ENCODE data around the gene MAP3K19. TPM values are rescaled to one million over a fixed set of nuclear protein-coding genes. Genes with fewer than 3 reads are reported as not detected.

MAP3K19 gene
- total RNA-seq, 2 donors from 2014 or later, result not detected

GRCh38 chr2:134926231-134926931 is 120.9 kb downstream of the MAP3K19 start:
- 93 to 95% methylated on average over 2 to 3 of the region's 3 CpGs for WGBS, 2 experiments (ENCODE audit: insufficient coverage in 1 of 2, insufficient read length in 1 of 2)
- DNase-seq, result no peak
- Mint-ChIP-seq H3K4me1 (peaks cover 15% of the 10 kb centered on the region), H3K27me3 (ENCODE audit: insufficient read depth) (no peaks in the 10 kb centered on the region), H3K36me3 (ENCODE audit: low read depth) (peaks cover 13% of the 10 kb centered on the region), H3K27ac (peak overlapping the region; percentile 60), H3K4me3 (no peak overlapping the region), H3K9me3 (no peaks in the 10 kb centered on the region)
- Histone ChIP-seq H3K27ac (ENCODE audit: low read depth, low read length) (no peak overlapping the region), H3K27me3 (ENCODE audit: control insufficient read depth, insufficient read depth, low read length, poor library complexity, severe bottlenecking) (no peaks in the 10 kb centered on the region), H3K9ac (ENCODE audit: extremely low read depth, low read length, poor library complexity, severe bottlenecking) (no peak overlapping the region), H3K4me3 (ENCODE audit: low read length) (no peak overlapping the region), H3K36me3 (ENCODE audit: control insufficient read depth, insufficient read depth, low read length) (peaks cover 52% of the 10 kb centered on the region), H3K4me1 (ENCODE audit: control insufficient read depth, insufficient read depth, low read length) (no peaks in the 10 kb centered on the region), H3K9me3 (ENCODE audit: control insufficient read depth, low read length) (no peaks in the 10 kb centered on the region)
- TF ChIP-seq CTCF (conservative IDR thresholded peaks at IDR 0.05), result no peak

- no peak for DNase-seq
- Mint-ChIP-seq H3K27ac (peak overlapping the region; percentile 24), H3K36me3 (ENCODE audit: low read depth) (peaks cover 16% of the 10 kb centered on the region), H3K4me1 (peaks cover 17% of the 10 kb centered on the region), H3K27me3 (ENCODE audit: insufficient read depth) (no peaks in the 10 kb centered on the region), H3K4me3 (no peak overlapping the region), H3K9me3 (no peaks in the 10 kb centered on the region)
- no peaks in the 10 kb centered on the region for H3K27me3 ChIP-seq (ENCODE audit: control insufficient read depth, insufficient read depth, low read length, poor library complexity, severe bottlenecking)
- H3K27ac ChIP-seq (ENCODE audit: low read depth, low read length), result no peak overlapping the region
- H3K4me3 ChIP-seq (ENCODE audit: low read length), result no peak overlapping the region
- no peak overlapping the region for H3K9ac ChIP-seq (ENCODE audit: extremely low read depth, low read length, poor library complexity, severe bottlenecking)
- TF ChIP-seq CTCF (conservative IDR thresholded peaks at IDR 0.05), result no peak
- 100% methylated on average over 1 of the region's 1 CpG; no CpG with 5 or more reads in 1 of the 2 experiments for WGBS, 2 experiments (ENCODE audit: insufficient coverage in 1 of 2, insufficient read length in 1 of 2)
- peaks cover 51% of the 10 kb centered on the region for H3K36me3 ChIP-seq (ENCODE audit: control insufficient read depth, insufficient read depth, low read length)
- no peaks in the 10 kb centered on the region for H3K4me1 ChIP-seq (ENCODE audit: control insufficient read depth, insufficient read depth, low read length)
- no peaks in the 10 kb centered on the region for H3K9me3 ChIP-seq (ENCODE audit: control insufficient read depth, low read length)
Observed at GRCh38 chr2:134924912-134925311, 122.3 kb downstream of the MAP3K19 start.

- H3K4me3 ChIP-seq (ENCODE audit: low read length), result peak overlapping the region; percentile 98
- H3K36me3 ChIP-seq (ENCODE audit: control insufficient read depth, insufficient read depth, low read length), result peaks cover 30% of the 10 kb centered on the region
- Mint-ChIP-seq H3K27me3 (ENCODE audit: insufficient read depth) (no peaks in the 10 kb centered on the region), H3K27ac (peak overlapping the region; percentile 100), H3K4me3 (peak overlapping the region; percentile 100), H3K36me3 (ENCODE audit: low read depth) (peaks cover 15% of the 10 kb centered on the region), H3K9me3 (peaks cover 1% of the 10 kb centered on the region), H3K4me1 (peaks cover 5% of the 10 kb centered on the region)
- H3K27ac ChIP-seq (ENCODE audit: low read depth, low read length), result peak overlapping the region; percentile 97
- no peaks in the 10 kb centered on the region for H3K9me3 ChIP-seq (ENCODE audit: control insufficient read depth, low read length)
- H3K27me3 ChIP-seq (ENCODE audit: control insufficient read depth, insufficient read depth, low read length, poor library complexity, severe bottlenecking), result no peaks in the 10 kb centered on the region
- no peak for DNase-seq
- WGBS, 2 experiments (ENCODE audit: insufficient coverage in 1 of 2, insufficient read length in 1 of 2), result 0 to 1% methylated on average over 16 to 28 of the region's 30 CpGs
- H3K9ac ChIP-seq (ENCODE audit: extremely low read depth, low read length, poor library complexity, severe bottlenecking), result peak overlapping the region; percentile 100
- H3K4me1 ChIP-seq (ENCODE audit: control insufficient read depth, insufficient read depth, low read length), result no peaks in the 10 kb centered on the region
- no peak for TF ChIP-seq CTCF (conservative IDR thresholded peaks at IDR 0.05)
Observed at GRCh38 chr2:134919341-134920210, 127.7 kb downstream of the MAP3K19 start.

All from endodermal cell (in vitro differentiated cells).